22Rv1 (cell line): ENCODE data around the gene NXPE1.
"Not testable (repeated sequence)": the region's sequence is repeated elsewhere in the genome, so short reads cannot be mapped to it uniquely, and the experiment has no call there.

Experiments used
- CTCF ChIP-seq: fragments of 450-650 bp; IDR thresholded peaks from 2 replicates; pipeline ENCODE4 v1.5.1; 2017; ENCODE audit warnings: mild to moderate bottlenecking
- ZFX ChIP-seq: fragments of 450-650 bp; IDR thresholded peaks from 2 replicates; pipeline ENCODE4 v1.6.1; 2017; ENCODE audit warnings: antibody characterized with exemption, borderline replicate concordance

- not testable (repeated sequence) for TF ChIP-seq CTCF, ZFX
These were observed 48.9 kb upstream of the NXPE1 start for GRCh38 chr11:114608605-114609004.
